Activated T-helper 1 cell treated with Interleukin-2 at 50 U/mL for 16 hours (primary cell): ENCODE data around the gene ARRB2.

Source experiments
- DNase-seq: peaks from one replicate; pipeline ENCODE4 v3.0.0-alpha.2; 2020; ENCODE audit warnings: low read depth

ARRB2 gene

GRCh38 chr17:4759776-4760236, 49.4 kb downstream of the ARRB2 start:
- no peak for DNase-seq

GRCh38 chr17:4764595-4764994, 54.2 kb downstream of the ARRB2 start:
- DNase-seq: no peak

- DNase-seq: no peak
These were observed 55.8 kb downstream of the ARRB2 start for GRCh38 chr17:4766201-4766600.

- DNase-seq: no peak
These were observed 56.3 kb downstream of the ARRB2 start for GRCh38 chr17:4766723-4767122.

- DNase-seq: no peak
These were observed 57.9 kb downstream of the ARRB2 start for GRCh38 chr17:4768298-4768697.

GRCh38 chr17:4769628-4770027, 59.2 kb downstream of the ARRB2 start:
- no peak for DNase-seq
